HS-5 (cell line): ENCODE results near the gene SELPLG.
"Not testable (repeated sequence)": the region's sequence is repeated elsewhere in the genome, so short reads cannot be mapped to it uniquely, and the experiment has no call there.

Experiments used
- DNase-seq: peaks from one replicate; pipeline ENCODE4 v3.0.0-alpha.2; 2012; ENCODE audit warnings: low read depth

The SELPLG gene

GRCh38 chr12:108633534-108634248, at the start of gene SELPLG:
SELPLG (minus strand) TSS chr12:108633894; CDS start chr12:108624307, 9,587 bp downstream.
- DNase-seq = no peak

GRCh38 chr12:108681317-108681716, 47.6 kb upstream of the SELPLG start:
- no peak for DNase-seq

- DNase-seq = no peak
Measured at GRCh38 chr12:108679106-108679681, 45.5 kb upstream of the SELPLG start.

- DNase-seq = no peak
Measured at GRCh38 chr12:108678104-108678730, 44.5 kb upstream of the SELPLG start.

GRCh38 chr12:108677381-108677780, 43.7 kb upstream of the SELPLG start:
- DNase-seq = no peak

GRCh38 chr12:108676707-108677106, 43.0 kb upstream of the SELPLG start:
- DNase-seq = no peak

GRCh38 chr12:108675792-108676191, 42.1 kb upstream of the SELPLG start:
- no peak for DNase-seq

GRCh38 chr12:108672054-108672453, 38.4 kb upstream of the SELPLG start:
- no peak for DNase-seq

- no peak for DNase-seq
Measured at GRCh38 chr12:108671110-108671509, 37.4 kb upstream of the SELPLG start.

GRCh38 chr12:108670066-108670631, 36.5 kb upstream of the SELPLG start:
- DNase-seq = no peak

- no peak for DNase-seq
Measured at GRCh38 chr12:108668542-108668941, 34.8 kb upstream of the SELPLG start.

GRCh38 chr12:108668063-108668462, 34.4 kb upstream of the SELPLG start:
- no peak for DNase-seq

- DNase-seq = no peak
Measured at GRCh38 chr12:108667349-108667748, 33.7 kb upstream of the SELPLG start.

GRCh38 chr12:108666401-108666881, 32.7 kb upstream of the SELPLG start:
- DNase-seq = no peak

- no peak for DNase-seq
Measured at GRCh38 chr12:108665608-108666202, 32.0 kb upstream of the SELPLG start.

- DNase-seq = peak; percentile 96
Measured at GRCh38 chr12:108664338-108665258, 30.9 kb upstream of the SELPLG start.

- DNase-seq = no peak
Measured at GRCh38 chr12:108663324-108664015, 29.8 kb upstream of the SELPLG start.

GRCh38 chr12:108658115-108658514, 24.4 kb upstream of the SELPLG start:
- DNase-seq = not testable (repeated sequence)

GRCh38 chr12:108657130-108657745, 23.5 kb upstream of the SELPLG start:
- no peak for DNase-seq

- DNase-seq = not testable (repeated sequence)
Measured at GRCh38 chr12:108656247-108656646, 22.6 kb upstream of the SELPLG start.
